Smooth muscle cell (in vitro differentiated cells): Measurements from ENCODE around the gene LAMA2. TPM values are rescaled to one million over a fixed set of nuclear protein-coding genes. Genes with fewer than 3 reads are reported as not detected.

Experiments used
- DNase-seq: peaks from one replicate; lab custom pipeline; 2025; ENCODE audit not compliant: unreplicated experiment; lab: John Stamatoyannopoulos, UW
- H2AFZ ChIP-seq: fragments of 200-600 bp; sonication (generic); 2 replicates; pipeline ENCODE4 v1.6.0; 2016; ENCODE audit warnings: antibody characterized with exemption, low read depth, mild to moderate bottlenecking
- H3F3A ChIP-seq: fragments of 200-600 bp; sonication (generic); 2 replicates; pipeline ENCODE4 v1.6.0; 2017; ENCODE audit warnings: antibody characterized with exemption, low read depth
- H3K27ac ChIP-seq: fragments of 200-600 bp; sonication (generic); 2 replicates; pipeline ENCODE4 v1.5.1; 2016; ENCODE audit warnings: low read depth, mild to moderate bottlenecking
- H3K27me3 ChIP-seq: fragments of 200-600 bp; sonication (generic); 2 replicates; pipeline ENCODE4 v1.6.1; 2016; ENCODE audit warnings: low read depth, mild to moderate bottlenecking
- H3K36me3 ChIP-seq: fragments of 200-600 bp; sonication (generic); 2 replicates; pipeline ENCODE4 v1.5.1; 2016; ENCODE audit warnings: low read depth
- H3K4me1 ChIP-seq: fragments of 200-600 bp; sonication (generic); 2 replicates; pipeline ENCODE4 v1.5.1; 2016; ENCODE audit warnings: low read depth
- H3K4me2 ChIP-seq: fragments of 200-600 bp; sonication (generic); 2 replicates; pipeline ENCODE4 v1.6.0; 2016; ENCODE audit warnings: mild to moderate bottlenecking
- H3K4me3 ChIP-seq: fragments of 200-600 bp; sonication (generic); 2 replicates; pipeline ENCODE4 v1.5.1; 2016; ENCODE audit warnings: mild to moderate bottlenecking
- H3K79me2 ChIP-seq: fragments of 200-600 bp; sonication (generic); 2 replicates; pipeline ENCODE4 v1.6.0; 2016; ENCODE audit warnings: low read depth, mild to moderate bottlenecking
- H3K9ac ChIP-seq: fragments of 200-600 bp; sonication (generic); 2 replicates; pipeline ENCODE4 v1.6.0; 2016; ENCODE audit warnings: low read depth
- H3K9me3 ChIP-seq: fragments of 200-600 bp; sonication (generic); replicated peaks from 2 replicates; pipeline ENCODE4 v1.5.1; 2016; ENCODE audit warnings: low read depth
- H4K20me1 ChIP-seq: fragments of 200-600 bp; sonication (generic); 2 replicates; pipeline ENCODE4 v1.6.0; 2016; ENCODE audit warnings: low read depth
- CTCF ChIP-seq: fragments of 200-600 bp; sonication (generic); IDR thresholded peaks from 2 replicates; pipeline ENCODE4 v1.5.1; 2017; ENCODE audit warnings: borderline replicate concordance, mild to moderate bottlenecking, antibody characterized with exemption; ENCODE audit not compliant: insufficient read depth, poor library complexity, severe bottlenecking
- WGBS: methylation state at CpG from one replicate; pipeline ENCODE4 v1.1.7; 2016; ENCODE audit warnings: low lambda C conversion rate; 5-methylcytosine and 5-hydroxymethylcytosine counted together
- polyA plus RNA-seq: library from polyadenylated mRNA; unstranded; fragments of >200 nt; fragmentation: Nextera tagmentation; extraction: Ambion mirVana; gene quantifications from 2 replicates; pipeline ENCODE4 v1.2.1, GENCODE V29; 2016
- total RNA-seq: library from RNA; depleted of rRNA; stranded (reverse); fragments of >200 nt; gene quantifications from 2 replicates; pipeline ENCODE4 v1.2.3, GENCODE V29; 2014

LAMA2 gene
- total and polyA plus RNA-seq, 2 experiments from 2014 or later = 21.7 to 92.9 TPM

DNA sequence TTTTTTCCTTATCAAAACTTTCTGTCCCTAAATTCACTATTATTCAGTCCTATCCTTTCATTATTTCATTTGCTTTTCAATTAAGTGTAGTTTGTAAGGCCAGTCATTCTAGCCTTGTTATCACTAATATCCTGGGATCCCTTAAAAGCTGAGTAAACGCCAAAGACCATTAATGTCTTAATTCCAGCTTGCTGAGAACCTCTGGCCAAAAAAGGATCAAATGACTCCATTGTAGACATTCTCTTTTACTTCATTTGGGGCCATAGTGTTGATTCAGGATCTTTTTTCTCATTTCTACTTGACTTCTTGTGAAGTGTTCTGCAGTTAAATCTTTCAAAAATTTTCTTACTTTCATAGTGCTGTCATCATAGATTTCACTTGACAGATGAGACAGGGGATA, 379.7 kb downstream of the LAMA2 start:
- Histone ChIP-seq H3K4me1 (no peaks in the 10 kb centered on the region), H3K4me3 (no peak overlapping the region), H4K20me1 (no peaks in the 10 kb centered on the region), H3K79me2 (no peaks in the 10 kb centered on the region), H3F3A (no peaks in the 10 kb centered on the region), H3K27me3 (no peaks in the 10 kb centered on the region), H3K27ac (no peak overlapping the region), H3K36me3 (no peaks in the 10 kb centered on the region), H3K4me2 (no peak overlapping the region), H2AFZ (no peak overlapping the region), H3K9ac (no peak overlapping the region), H3K9me3 (no peaks in the 10 kb centered on the region)
- TF ChIP-seq CTCF = no peak
- 19% methylated on average over 1 of the region's 1 CpG for WGBS
- no peak for DNase-seq

GRCh38 chr6:129263176-129263575, 380.2 kb downstream of the LAMA2 start:
- H3K4me3 ChIP-seq = no peak overlapping the region
- no peak for DNase-seq
- H3K27ac ChIP-seq = no peak overlapping the region
- no peaks in the 10 kb centered on the region for H3K79me2 ChIP-seq
- H4K20me1 ChIP-seq = no peaks in the 10 kb centered on the region
- no peaks in the 10 kb centered on the region for H3K9me3 ChIP-seq
- no peak overlapping the region for H2AFZ ChIP-seq
- H3K4me1 ChIP-seq = no peaks in the 10 kb centered on the region
- TF ChIP-seq CTCF = no peak
- H3K27me3 ChIP-seq = no peaks in the 10 kb centered on the region
- 85% methylated on average over 8 of the region's 8 CpGs for WGBS
- H3F3A ChIP-seq = no peaks in the 10 kb centered on the region
- no peak overlapping the region for H3K9ac ChIP-seq
- H3K36me3 ChIP-seq = no peaks in the 10 kb centered on the region
- no peak overlapping the region for H3K4me2 ChIP-seq

DNA sequence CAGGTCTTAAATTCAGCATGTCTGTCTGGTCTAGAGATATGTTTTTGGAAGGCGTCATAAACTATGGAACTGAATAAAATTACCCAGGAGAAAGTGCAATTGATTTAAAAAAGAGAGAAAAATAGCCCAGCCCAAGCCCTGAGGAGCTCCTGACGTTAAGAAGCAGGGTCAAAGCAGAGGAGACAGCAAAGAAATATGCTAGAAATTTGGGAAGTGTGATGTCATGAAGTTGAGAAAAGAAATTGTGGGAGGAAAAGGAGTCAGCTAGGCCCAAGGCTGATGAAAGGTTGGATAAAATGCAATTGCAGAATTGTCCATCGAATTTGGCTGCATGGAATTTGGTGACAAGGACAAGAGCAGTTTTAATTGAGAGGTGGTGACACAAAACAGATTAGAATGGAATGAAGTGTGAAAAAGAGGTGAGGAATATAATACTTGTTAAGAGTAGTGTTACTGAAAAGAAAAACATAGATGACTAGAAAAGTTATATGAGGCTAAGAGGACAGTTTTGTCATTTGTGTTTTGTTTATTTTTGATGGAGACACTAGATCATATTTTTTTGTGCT, 381.6 kb downstream of the LAMA2 start:
- 65% methylated on average over 3 of the region's 3 CpGs for whole genome bisulfite sequencing
- no peak overlapping the region for H3K4me2 ChIP-seq
- H3K4me1 ChIP-seq = no peaks in the 10 kb centered on the region
- H3K36me3 ChIP-seq = no peaks in the 10 kb centered on the region
- H3K79me2 ChIP-seq = no peaks in the 10 kb centered on the region
- no peak for TF ChIP-seq CTCF
- H3K27me3 ChIP-seq = no peaks in the 10 kb centered on the region
- no peaks in the 10 kb centered on the region for H4K20me1 ChIP-seq
- no peak overlapping the region for H3K9ac ChIP-seq
- H3K27ac ChIP-seq = no peak overlapping the region
- H3K9me3 ChIP-seq = no peaks in the 10 kb centered on the region
- H2AFZ ChIP-seq = no peak overlapping the region
- DNase-seq = no peak
- H3K4me3 ChIP-seq = no peak overlapping the region
- H3F3A ChIP-seq = no peaks in the 10 kb centered on the region

GRCh38 chr6:129267028-129267427, 384.1 kb downstream of the LAMA2 start:
- H4K20me1 ChIP-seq = no peaks in the 10 kb centered on the region
- H2AFZ ChIP-seq = no peak overlapping the region
- H3K4me2 ChIP-seq = no peak overlapping the region
- H3F3A ChIP-seq = no peaks in the 10 kb centered on the region
- WGBS = 67% methylated on average over 5 of the region's 5 CpGs
- H3K36me3 ChIP-seq = no peaks in the 10 kb centered on the region
- no peak overlapping the region for H3K4me3 ChIP-seq
- H3K9me3 ChIP-seq = no peaks in the 10 kb centered on the region
- no peak overlapping the region for H3K27ac ChIP-seq
- DNase-seq = no peak
- H3K9ac ChIP-seq = no peak overlapping the region
- no peaks in the 10 kb centered on the region for H3K27me3 ChIP-seq
- TF ChIP-seq CTCF = no peak
- no peaks in the 10 kb centered on the region for H3K4me1 ChIP-seq
- no peaks in the 10 kb centered on the region for H3K79me2 ChIP-seq
